ENCODE measurements around the gene R3HDM2.

GRCh38 chr12:57477710-57478681 is 47.2 kb upstream of the R3HDM2 start:
- TF ChIP-seq CTCF (IDR thresholded peaks at IDR 0.05; ENCODE audit: poor library complexity, severe bottlenecking) (no peak), POLR2AphosphoS5 (IDR thresholded peaks at IDR 0.05) (no peak), SMC3 (conservative IDR thresholded peaks at IDR 0.05; ENCODE audit: poor library complexity) (no peak), TAF1 (IDR thresholded peaks at IDR 0.05; ENCODE audit: low read depth) (no peak), EZH2 (IDR thresholded peaks at IDR 0.05; ENCODE audit: borderline replicate concordance, insufficient read depth, low read length, poor library complexity, severe bottlenecking) (no peak), RAD21 (conservative IDR thresholded peaks at IDR 0.05) (no peak), EP300 (conservative IDR thresholded peaks at IDR 0.05; ENCODE audit: poor library complexity, severe bottlenecking) (no peak), MXI1 (conservative IDR thresholded peaks at IDR 0.05; ENCODE audit: poor library complexity, severe bottlenecking) (no peak)
- TF ChIP-seq, protein P1, sequence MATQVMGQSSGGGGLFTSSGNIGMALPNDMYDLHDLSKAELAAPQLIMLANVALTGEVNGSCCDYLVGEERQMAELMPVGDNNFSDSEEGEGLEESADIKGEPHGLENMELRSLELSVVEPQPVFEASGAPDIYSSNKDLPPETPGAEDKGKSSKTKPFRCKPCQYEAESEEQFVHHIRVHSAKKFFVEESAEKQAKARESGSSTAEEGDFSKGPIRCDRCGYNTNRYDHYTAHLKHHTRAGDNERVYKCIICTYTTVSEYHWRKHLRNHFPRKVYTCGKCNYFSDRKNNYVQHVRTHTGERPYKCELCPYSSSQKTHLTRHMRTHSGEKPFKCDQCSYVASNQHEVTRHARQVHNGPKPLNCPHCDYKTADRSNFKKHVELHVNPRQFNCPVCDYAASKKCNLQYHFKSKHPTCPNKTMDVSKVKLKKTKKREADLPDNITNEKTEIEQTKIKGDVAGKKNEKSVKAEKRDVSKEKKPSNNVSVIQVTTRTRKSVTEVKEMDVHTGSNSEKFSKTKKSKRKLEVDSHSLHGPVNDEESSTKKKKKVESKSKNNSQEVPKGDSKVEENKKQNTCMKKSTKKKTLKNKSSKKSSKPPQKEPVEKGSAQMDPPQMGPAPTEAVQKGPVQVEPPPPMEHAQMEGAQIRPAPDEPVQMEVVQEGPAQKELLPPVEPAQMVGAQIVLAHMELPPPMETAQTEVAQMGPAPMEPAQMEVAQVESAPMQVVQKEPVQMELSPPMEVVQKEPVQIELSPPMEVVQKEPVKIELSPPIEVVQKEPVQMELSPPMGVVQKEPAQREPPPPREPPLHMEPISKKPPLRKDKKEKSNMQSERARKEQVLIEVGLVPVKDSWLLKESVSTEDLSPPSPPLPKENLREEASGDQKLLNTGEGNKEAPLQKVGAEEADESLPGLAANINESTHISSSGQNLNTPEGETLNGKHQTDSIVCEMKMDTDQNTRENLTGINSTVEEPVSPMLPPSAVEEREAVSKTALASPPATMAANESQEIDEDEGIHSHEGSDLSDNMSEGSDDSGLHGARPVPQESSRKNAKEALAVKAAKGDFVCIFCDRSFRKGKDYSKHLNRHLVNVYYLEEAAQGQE (IDR thresholded peaks at IDR 0.05; ENCODE audit: borderline replicate concordance), result no peak

All from neural cell (in vitro differentiated cells).